ENCODE results near the gene AAMP.
A peak's percentile ranks its signal among the peaks of the same experiment; 100 is the strongest.

AAMP gene

GRCh38 chr2:218286570-218287459 lies 16.9 kb upstream of the AAMP start:
- H3K79me2 ChIP-seq (ENCODE audit: insufficient read depth, low read length) = no peaks in the 10 kb centered on the region
- no peaks in the 10 kb centered on the region for H3K9me3 ChIP-seq (ENCODE audit: low read length)
- peak overlapping the region; percentile 22; the same call in 1 of the 2 replicates for H3K9ac ChIP-seq (ENCODE audit: low read length)
- H3K9me2 ChIP-seq (ENCODE audit: low read depth, low read length) = no peaks in the 10 kb centered on the region
- H2AFZ ChIP-seq (ENCODE audit: low read length) = no peak overlapping the region
- no peaks in the 10 kb centered on the region for H4K20me1 ChIP-seq (ENCODE audit: insufficient read depth, low read length)
- peak overlapping the region; percentile 56 for H3K4me2 ChIP-seq (ENCODE audit: low read length)
- peaks cover 38% of the 10 kb centered on the region for H3K4me1 ChIP-seq (ENCODE audit: insufficient read depth, low read length, severe bottlenecking)
- peak overlapping the region; percentile 54 for H3K27ac ChIP-seq (ENCODE audit: low read depth, low read length, poor library complexity, severe bottlenecking)
- H3K4me3 ChIP-seq (ENCODE audit: low read depth, low read length, poor library complexity, severe bottlenecking) = peak overlapping the region; percentile 38
- H3F3A ChIP-seq (ENCODE audit: insufficient read depth, low read length) = no peaks in the 10 kb centered on the region
- H3K27me3 ChIP-seq (ENCODE audit: insufficient read depth, low read length) = no peaks in the 10 kb centered on the region
- TF ChIP-seq EZH2 (IDR thresholded peaks at IDR 0.05; ENCODE audit: borderline replicate concordance, low read length) = no peak
- TF ChIP-seq CTCF (IDR thresholded peaks at IDR 0.05; ENCODE audit: low read length) = no peak
- no peaks in the 10 kb centered on the region for H3K36me3 ChIP-seq (ENCODE audit: insufficient read depth, low read length)

GRCh38 chr2:218285604-218286003 lies 15.7 kb upstream of the AAMP start:
- H3K79me2 ChIP-seq (ENCODE audit: insufficient read depth, low read length) = no peaks in the 10 kb centered on the region
- TF ChIP-seq CTCF (IDR thresholded peaks at IDR 0.05; ENCODE audit: low read length) (no peak), EZH2 (IDR thresholded peaks at IDR 0.05; ENCODE audit: borderline replicate concordance, low read length) (no peak)
- peak overlapping the region; percentile 22; the same call in 1 of the 2 replicates for H3K9ac ChIP-seq (ENCODE audit: low read length)
- no peaks in the 10 kb centered on the region for H3K9me3 ChIP-seq (ENCODE audit: low read length)
- H3F3A ChIP-seq (ENCODE audit: insufficient read depth, low read length) = no peaks in the 10 kb centered on the region
- H3K27ac ChIP-seq (ENCODE audit: low read depth, low read length, poor library complexity, severe bottlenecking) = no peak overlapping the region
- no peaks in the 10 kb centered on the region for H3K36me3 ChIP-seq (ENCODE audit: insufficient read depth, low read length)
- no peak overlapping the region for H2AFZ ChIP-seq (ENCODE audit: low read length)
- peaks cover 26% of the 10 kb centered on the region for H3K4me1 ChIP-seq (ENCODE audit: insufficient read depth, low read length, severe bottlenecking)
- H3K4me2 ChIP-seq (ENCODE audit: low read length) = peak overlapping the region; percentile 56; the same call in 1 of the 2 replicates
- H3K27me3 ChIP-seq (ENCODE audit: insufficient read depth, low read length) = no peaks in the 10 kb centered on the region
- H3K9me2 ChIP-seq (ENCODE audit: low read depth, low read length) = no peaks in the 10 kb centered on the region
- no peaks in the 10 kb centered on the region for H4K20me1 ChIP-seq (ENCODE audit: insufficient read depth, low read length)
- H3K4me3 ChIP-seq (ENCODE audit: low read depth, low read length, poor library complexity, severe bottlenecking) = no peak overlapping the region

GRCh38 chr2:218284106-218284811 lies 14.3 kb upstream of the AAMP start:
- Histone ChIP-seq H3K27me3 (ENCODE audit: insufficient read depth, low read length) (no peaks in the 10 kb centered on the region), H3K9me2 (ENCODE audit: low read depth, low read length) (no peaks in the 10 kb centered on the region), H3K4me3 (ENCODE audit: low read depth, low read length, poor library complexity, severe bottlenecking) (no peak overlapping the region), H3K9me3 (ENCODE audit: low read length) (no peaks in the 10 kb centered on the region), H3K9ac (ENCODE audit: low read length) (no peak overlapping the region), H2AFZ (ENCODE audit: low read length) (no peak overlapping the region), H3K79me2 (ENCODE audit: insufficient read depth, low read length) (no peaks in the 10 kb centered on the region), H3K27ac (ENCODE audit: low read depth, low read length, poor library complexity, severe bottlenecking) (no peak overlapping the region), H4K20me1 (ENCODE audit: insufficient read depth, low read length) (no peaks in the 10 kb centered on the region), H3F3A (ENCODE audit: insufficient read depth, low read length) (no peaks in the 10 kb centered on the region), H3K4me1 (ENCODE audit: insufficient read depth, low read length, severe bottlenecking) (peaks cover 21% of the 10 kb centered on the region), H3K36me3 (ENCODE audit: insufficient read depth, low read length) (no peaks in the 10 kb centered on the region), H3K4me2 (ENCODE audit: low read length) (no peak overlapping the region)
- TF ChIP-seq EZH2 (IDR thresholded peaks at IDR 0.05; ENCODE audit: borderline replicate concordance, low read length) = no peak
- TF ChIP-seq CTCF (IDR thresholded peaks at IDR 0.05; ENCODE audit: low read length) = no peak
